ENCODE results near the gene PIM1.
"Not testable (repeated sequence)": the region's sequence is repeated elsewhere in the genome, so short reads cannot be mapped to it uniquely, and the experiment has no call there.

The PIM1 gene

DNA sequence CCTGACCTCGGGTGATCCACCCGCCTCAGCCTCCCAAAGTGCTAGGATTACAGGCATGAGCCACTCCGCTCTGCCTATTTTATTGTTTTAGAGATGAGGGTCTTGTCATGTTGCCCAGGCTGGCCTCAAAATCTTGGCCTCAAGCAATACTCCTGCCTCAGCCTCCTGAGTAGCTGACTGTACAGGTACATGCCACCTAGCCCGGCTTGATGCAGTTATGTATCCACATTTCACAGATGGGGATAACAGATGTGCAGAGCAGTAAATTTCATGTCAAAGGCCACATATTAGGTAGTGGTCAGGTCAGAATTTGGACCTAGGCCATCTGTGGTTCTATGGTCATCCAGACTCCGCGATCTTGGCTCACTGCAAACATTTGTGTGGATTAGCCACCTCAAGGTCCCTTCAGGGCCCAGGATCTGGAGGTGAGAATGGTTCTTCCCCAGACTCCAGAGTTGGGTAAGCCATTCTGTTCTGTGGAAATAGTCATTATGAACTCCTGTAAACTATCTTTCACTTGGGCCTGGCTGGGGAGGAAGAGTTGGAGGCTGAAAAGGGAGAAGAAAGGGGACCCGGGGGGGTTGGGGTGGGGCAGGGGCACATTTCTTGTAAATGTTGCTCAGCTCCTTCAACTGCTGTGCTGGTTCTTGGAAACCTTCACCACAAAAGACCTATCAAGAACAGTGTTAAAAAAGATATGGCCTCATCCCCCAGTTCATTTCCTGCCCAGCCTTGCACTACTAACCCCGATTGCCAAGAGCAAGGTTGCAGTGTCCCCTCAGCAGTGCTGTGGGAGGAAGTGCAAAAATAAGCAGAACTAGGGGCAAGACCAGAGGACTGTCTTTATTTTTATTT is 13.0 kb downstream of the PIM1 start:
- no peaks in the 10 kb centered on the region for H3K27me3 Mint-ChIP-seq (ENCODE audit: low read depth)
- H3K4me3 Mint-ChIP-seq, result no peak overlapping the region
- H3K9me3 Mint-ChIP-seq, result peaks cover 10% of the 10 kb centered on the region

DNA sequence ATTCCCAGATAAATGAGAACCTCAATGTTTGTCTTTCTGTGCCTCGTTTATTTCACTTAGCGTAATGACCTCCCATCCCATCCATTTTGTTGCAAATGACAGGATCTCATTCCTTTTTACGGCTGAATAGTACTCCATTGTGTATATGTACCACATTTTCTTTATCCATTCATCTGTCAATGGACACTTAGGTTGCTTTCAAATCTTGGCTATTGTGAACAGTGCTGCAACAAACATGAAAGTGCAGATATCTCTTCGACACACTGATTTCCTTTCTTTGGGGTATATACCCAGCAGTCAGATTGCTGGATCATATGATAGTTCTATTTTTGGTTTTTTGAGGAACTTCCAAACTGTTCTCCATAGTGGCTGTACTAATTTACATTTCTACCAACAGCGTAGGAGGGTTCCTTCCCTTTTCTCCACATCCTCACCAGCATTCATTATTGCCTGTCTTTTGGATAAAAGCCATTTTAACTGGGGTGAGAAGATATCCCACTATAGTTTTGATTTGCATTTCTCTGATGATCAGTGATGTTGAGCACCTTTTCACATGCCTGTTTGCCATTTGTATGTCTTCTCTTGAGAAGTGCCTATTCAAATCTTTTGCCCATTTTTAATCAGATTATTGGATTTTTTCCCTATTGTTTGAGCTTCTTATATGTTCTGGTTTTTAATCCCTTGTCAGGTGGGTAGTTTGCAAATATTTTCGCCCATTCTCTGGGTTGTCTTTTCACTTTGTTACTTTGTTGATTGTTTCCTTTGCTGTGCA is 16.2 kb downstream of the PIM1 start:
- H3K4me1 Mint-ChIP-seq; H3K9me3 Mint-ChIP-seq; H3K27me3 Mint-ChIP-seq (ENCODE audit: low read depth); H3K27ac Mint-ChIP-seq; H3K36me3 Mint-ChIP-seq (ENCODE audit: low read depth); H3K4me3 Mint-ChIP-seq: not testable (repeated sequence)

More for the DNA sequence above, 13.0 kb downstream of the PIM1 start:
- H3K4me1 Mint-ChIP-seq, result no peaks in the 10 kb centered on the region
- no peak overlapping the region for H3K27ac Mint-ChIP-seq
- H3K36me3 Mint-ChIP-seq (ENCODE audit: low read depth), result no peaks in the 10 kb centered on the region
- TF ChIP-seq, protein P1, sequence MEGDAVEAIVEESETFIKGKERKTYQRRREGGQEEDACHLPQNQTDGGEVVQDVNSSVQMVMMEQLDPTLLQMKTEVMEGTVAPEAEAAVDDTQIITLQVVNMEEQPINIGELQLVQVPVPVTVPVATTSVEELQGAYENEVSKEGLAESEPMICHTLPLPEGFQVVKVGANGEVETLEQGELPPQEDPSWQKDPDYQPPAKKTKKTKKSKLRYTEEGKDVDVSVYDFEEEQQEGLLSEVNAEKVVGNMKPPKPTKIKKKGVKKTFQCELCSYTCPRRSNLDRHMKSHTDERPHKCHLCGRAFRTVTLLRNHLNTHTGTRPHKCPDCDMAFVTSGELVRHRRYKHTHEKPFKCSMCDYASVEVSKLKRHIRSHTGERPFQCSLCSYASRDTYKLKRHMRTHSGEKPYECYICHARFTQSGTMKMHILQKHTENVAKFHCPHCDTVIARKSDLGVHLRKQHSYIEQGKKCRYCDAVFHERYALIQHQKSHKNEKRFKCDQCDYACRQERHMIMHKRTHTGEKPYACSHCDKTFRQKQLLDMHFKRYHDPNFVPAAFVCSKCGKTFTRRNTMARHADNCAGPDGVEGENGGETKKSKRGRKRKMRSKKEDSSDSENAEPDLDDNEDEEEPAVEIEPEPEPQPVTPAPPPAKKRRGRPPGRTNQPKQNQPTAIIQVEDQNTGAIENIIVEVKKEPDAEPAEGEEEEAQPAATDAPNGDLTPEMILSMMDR (IDR thresholded peaks at IDR 0.05; ENCODE audit: unreplicated experiment in 3 of 3), result no peak

DNA sequence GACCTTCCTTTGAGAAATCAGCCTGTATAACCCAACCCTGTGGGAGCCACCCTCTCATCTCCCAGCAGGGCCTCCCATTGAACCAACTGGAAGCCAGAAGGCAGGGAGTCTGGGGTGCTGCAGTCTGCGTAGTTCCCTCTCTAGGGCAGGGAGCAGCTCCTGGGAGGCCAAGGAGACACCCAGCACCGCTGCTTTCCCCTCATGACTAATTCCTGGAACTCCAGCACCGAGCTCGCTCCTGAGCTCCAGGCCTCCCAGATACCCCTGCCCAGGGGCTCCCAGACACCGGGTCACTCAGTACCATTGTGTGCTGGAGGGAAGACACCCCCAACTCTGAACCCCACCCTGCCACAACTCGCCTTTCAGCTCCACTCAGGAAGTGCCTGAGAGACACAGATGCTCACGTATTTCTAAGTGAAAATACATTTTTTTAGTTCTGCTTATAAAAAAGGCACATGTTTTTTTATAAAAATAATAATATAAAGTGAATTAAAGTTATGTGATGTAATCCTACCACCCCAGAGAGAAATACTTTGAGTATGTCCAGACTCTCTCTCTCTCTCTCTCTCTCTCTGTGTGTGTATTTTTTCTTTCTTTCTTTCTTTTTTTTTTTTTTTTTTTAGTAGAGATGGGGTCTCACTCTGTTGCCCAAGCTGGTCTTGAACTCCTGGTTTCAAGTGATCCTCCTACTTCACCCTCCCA is 17.5 kb downstream of the PIM1 start:
- H3K4me1 Mint-ChIP-seq, result no peaks in the 10 kb centered on the region
- TF ChIP-seq, protein P1 (IDR thresholded peaks at IDR 0.05; ENCODE audit: unreplicated experiment in 3 of 3), result no peak
- no peak overlapping the region for H3K4me3 Mint-ChIP-seq
- no peaks in the 10 kb centered on the region for H3K36me3 Mint-ChIP-seq (ENCODE audit: low read depth)
- H3K27ac Mint-ChIP-seq, result no peak overlapping the region
- no peaks in the 10 kb centered on the region for H3K27me3 Mint-ChIP-seq (ENCODE audit: low read depth)
- peaks cover 10% of the 10 kb centered on the region for H3K9me3 Mint-ChIP-seq

DNA sequence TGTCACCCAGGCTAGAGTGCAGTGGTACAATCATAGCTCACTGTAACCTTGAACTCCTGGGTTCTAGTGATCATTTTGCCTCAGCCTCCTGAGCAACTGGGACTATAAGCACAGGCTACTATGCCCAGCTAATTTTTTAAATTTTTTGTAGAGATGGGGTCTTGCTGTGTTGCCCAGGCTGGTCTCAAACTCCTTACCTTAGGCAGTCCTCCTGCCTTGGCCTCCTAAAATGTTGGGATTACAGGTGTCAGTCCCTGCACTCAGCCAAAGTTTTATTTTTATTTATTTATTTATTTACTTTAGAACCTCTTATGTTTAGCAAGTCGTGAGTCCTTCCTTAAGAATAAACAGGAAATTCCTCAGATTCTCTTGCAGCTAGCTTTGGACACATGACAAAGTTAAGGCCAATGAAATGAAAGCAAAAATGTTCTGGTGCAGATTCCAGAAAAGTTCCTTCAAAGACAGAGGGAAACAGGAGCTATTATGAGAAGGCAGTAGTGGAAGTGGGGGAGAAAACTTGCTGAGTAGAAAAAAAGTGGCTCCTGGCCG is 19.1 kb downstream of the PIM1 start:
- H3K4me1 Mint-ChIP-seq, result peaks cover 5% of the 10 kb centered on the region
- TF ChIP-seq, protein P1 (IDR thresholded peaks at IDR 0.05; ENCODE audit: unreplicated experiment in 3 of 3), result no peak
- H3K9me3 Mint-ChIP-seq, result peaks cover 10% of the 10 kb centered on the region
- no peak overlapping the region for H3K27ac Mint-ChIP-seq
- no peaks in the 10 kb centered on the region for H3K36me3 Mint-ChIP-seq (ENCODE audit: low read depth)
- H3K4me3 Mint-ChIP-seq, result no peak overlapping the region
- no peaks in the 10 kb centered on the region for H3K27me3 Mint-ChIP-seq (ENCODE audit: low read depth)

DNA sequence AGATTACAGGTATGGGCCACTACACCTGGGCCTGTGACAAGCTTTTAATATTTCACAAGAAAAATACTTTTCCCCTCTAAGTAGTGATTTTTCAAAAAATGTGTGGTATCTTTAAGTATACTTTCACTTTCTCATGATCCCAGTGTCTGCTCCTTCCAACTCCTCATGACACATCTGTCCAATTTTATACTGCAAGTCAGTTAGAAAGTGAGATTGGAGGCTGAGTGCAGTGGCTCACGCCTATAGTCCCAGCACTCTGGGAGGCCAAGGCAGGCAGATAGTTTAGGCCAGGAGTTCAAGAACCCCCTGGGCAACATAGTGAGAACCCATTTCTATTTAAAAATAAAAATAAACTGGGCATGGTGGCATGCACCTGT is 20.2 kb downstream of the PIM1 start:
- H3K4me1 Mint-ChIP-seq, result peaks cover 5% of the 10 kb centered on the region
- no peaks in the 10 kb centered on the region for H3K27me3 Mint-ChIP-seq (ENCODE audit: low read depth)
- peaks cover 13% of the 10 kb centered on the region for H3K9me3 Mint-ChIP-seq
- no peaks in the 10 kb centered on the region for H3K36me3 Mint-ChIP-seq (ENCODE audit: low read depth)
- no peak overlapping the region for H3K27ac Mint-ChIP-seq
- TF ChIP-seq, protein P1 (IDR thresholded peaks at IDR 0.05; ENCODE audit: unreplicated experiment in 3 of 3), result no peak
- no peak overlapping the region for H3K4me3 Mint-ChIP-seq

DNA sequence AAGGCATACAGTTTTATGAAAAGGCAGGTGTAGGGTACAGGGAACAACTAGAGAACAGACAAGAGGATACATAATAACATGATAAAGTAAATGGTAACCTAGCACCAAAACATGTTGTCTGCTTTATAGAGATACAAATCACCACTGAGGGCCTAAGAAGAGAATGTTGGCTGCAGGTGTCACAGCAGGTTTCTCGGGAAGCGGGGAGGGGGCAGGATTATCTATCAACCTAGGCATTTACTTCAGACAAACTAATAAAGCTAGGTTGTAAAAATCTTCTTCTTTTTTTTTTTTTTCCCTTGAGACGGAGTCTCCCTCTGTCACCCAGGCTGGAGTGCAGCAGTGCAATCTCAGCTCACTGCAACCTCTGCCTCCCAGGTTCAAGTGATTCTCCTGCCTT is 22.7 kb downstream of the PIM1 start:
- Mint-ChIP-seq H3K36me3 (ENCODE audit: low read depth) (no peaks in the 10 kb centered on the region), H3K9me3 (peaks cover 6% of the 10 kb centered on the region), H3K27me3 (ENCODE audit: low read depth) (no peaks in the 10 kb centered on the region), H3K27ac (no peak overlapping the region), H3K4me1 (peaks cover 5% of the 10 kb centered on the region), H3K4me3 (no peak overlapping the region)
- TF ChIP-seq, protein P1 (IDR thresholded peaks at IDR 0.05; ENCODE audit: unreplicated experiment in 3 of 3), result no peak

DNA sequence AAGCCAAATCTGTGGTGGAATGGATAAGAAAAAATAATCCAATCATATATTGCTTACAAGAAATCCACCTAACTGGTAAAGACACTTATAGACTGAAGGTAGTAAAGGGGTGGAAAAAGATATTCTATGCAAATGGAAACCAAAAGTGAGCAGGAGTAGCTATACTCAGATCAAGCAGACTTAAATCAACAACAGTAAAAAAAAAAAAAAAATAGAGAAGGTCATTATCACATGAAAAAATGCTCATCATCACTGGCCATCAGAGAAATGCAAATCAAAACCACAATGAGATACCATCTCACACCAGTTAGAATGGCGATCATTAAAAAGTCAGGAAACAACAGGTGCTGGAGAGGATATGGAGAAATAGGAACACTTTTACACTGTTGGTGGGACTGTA is 24.9 kb downstream of the PIM1 start:
- not testable (repeated sequence) for H3K4me3 Mint-ChIP-seq; H3K4me1 Mint-ChIP-seq; H3K27ac Mint-ChIP-seq; H3K9me3 Mint-ChIP-seq; H3K36me3 Mint-ChIP-seq (ENCODE audit: low read depth); H3K27me3 Mint-ChIP-seq (ENCODE audit: low read depth)

DNA sequence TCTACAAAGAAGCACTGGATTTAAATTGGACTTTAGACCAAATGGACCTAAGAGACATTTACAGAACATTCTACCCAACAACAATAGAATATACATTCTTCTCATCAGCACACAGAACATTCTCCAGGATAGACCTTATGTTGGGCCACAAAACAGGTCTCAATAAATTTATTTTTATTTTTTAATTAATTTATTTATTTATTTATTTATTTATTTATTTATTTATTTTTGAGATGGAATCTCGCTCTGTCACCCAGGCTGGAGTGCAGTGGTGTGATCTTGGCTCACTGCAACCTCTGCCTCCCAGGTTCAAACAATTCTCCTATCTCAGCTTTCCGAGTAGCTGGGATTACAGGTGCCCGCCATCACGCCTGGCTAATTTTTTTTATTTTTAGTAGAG is 26.5 kb downstream of the PIM1 start:
- not testable (repeated sequence) for H3K27ac Mint-ChIP-seq; H3K36me3 Mint-ChIP-seq (ENCODE audit: low read depth); H3K9me3 Mint-ChIP-seq; H3K4me3 Mint-ChIP-seq; H3K4me1 Mint-ChIP-seq; H3K27me3 Mint-ChIP-seq (ENCODE audit: low read depth)

Measured in nephron (organoid).